Amniotic epithelial cell (primary cell): ENCODE results near the gene CD300H.
"Not testable (repeated sequence)": the region's sequence is repeated elsewhere in the genome, so short reads cannot be mapped to it uniquely, and the experiment has no call there.

Experiments
- DNase-seq: peaks from one replicate; pipeline ENCODE4 v3.0.0-alpha.2; 2010; ENCODE audit warnings: low read depth

Gene CD300H

GRCh38 chr17:74584292-74585060 lies 17.2 kb upstream of the CD300H start:
- DNase-seq, result no peak

- no peak for DNase-seq
These were observed 15.3 kb upstream of the CD300H start for GRCh38 chr17:74582633-74583032.

- DNase-seq, result no peak
These were observed 12.6 kb upstream of the CD300H start for GRCh38 chr17:74579900-74580299.

GRCh38 chr17:74578979-74579378 lies 11.7 kb upstream of the CD300H start:
- no peak for DNase-seq

GRCh38 chr17:74574489-74575142 lies 7.3 kb upstream of the CD300H start:
- DNase-seq, result no peak

- peak; percentile 66 for DNase-seq
These were observed 6.3 kb upstream of the CD300H start for GRCh38 chr17:74573635-74574034.

GRCh38 chr17:74573169-74573568 lies 5.9 kb upstream of the CD300H start:
- peak; percentile 26 for DNase-seq

- DNase-seq, result peak; percentile 15
These were observed 4.4 kb upstream of the CD300H start for GRCh38 chr17:74571621-74572270.

GRCh38 chr17:74569020-74570003 lies 2.0 kb upstream of the CD300H start:
- peak; percentile 100 for DNase-seq

GRCh38 chr17:74568106-74568873 lies 981 bp upstream of the CD300H start:
- DNase-seq, result peak; percentile 30

GRCh38 chr17:74566132-74566753 lies 1.1 kb downstream of the CD300H start:
- DNase-seq, result peak; percentile 33

- peak; percentile 18 for DNase-seq
These were observed 2.2 kb downstream of the CD300H start for GRCh38 chr17:74565126-74565525.

GRCh38 chr17:74563358-74563757 lies 4.0 kb downstream of the CD300H start:
- DNase-seq, result no peak

- no peak for DNase-seq
These were observed 5.7 kb downstream of the CD300H start for GRCh38 chr17:74561586-74561985.

GRCh38 chr17:74558882-74559519 lies 8.3 kb downstream of the CD300H start:
- no peak for DNase-seq

GRCh38 chr17:74558402-74558801 lies 8.9 kb downstream of the CD300H start:
- not testable (repeated sequence) for DNase-seq

GRCh38 chr17:74555427-74555940 lies 11.8 kb downstream of the CD300H start:
- DNase-seq, result no peak

- no peak for DNase-seq
These were observed 12.4 kb downstream of the CD300H start for GRCh38 chr17:74554909-74555308.

- no peak for DNase-seq
These were observed 15.3 kb downstream of the CD300H start for GRCh38 chr17:74552037-74552436.

GRCh38 chr17:74550602-74551001 lies 16.7 kb downstream of the CD300H start:
- DNase-seq, result no peak
